Aortic smooth muscle cell (primary cell): ENCODE results near the gene VKORC1. TPM values are rescaled to one million over a fixed set of nuclear protein-coding genes. Genes with fewer than 3 reads are reported as not detected.

Experiments
- total RNA-seq: library from RNA; depleted of rRNA; stranded (reverse); fragments of >200 nt; gene quantifications from 2 replicates; pipeline ENCODE4 v1.2.3, GENCODE V29; 2014

VKORC1 gene
- 91.0 and 98.6 TPM in 2 replicates for total RNA-seq

GRCh38 chr16:31094424-31095120, at the start of gene VKORC1:
TSS of gene VKORC1 (minus strand) at chr16:31094797. CDS start at chr16:31094729, 68 bp downstream.

GRCh38 chr16:31135535-31136286, 41.1 kb upstream of the VKORC1 start, which contains the start of gene PRSS8:
TSS of gene PRSS8 (minus strand) at chr16:31135727. CDS start at chr16:31135498, 229 bp downstream.

GRCh38 chr16:31117384-31118222, 23.0 kb upstream of the VKORC1 start, which contains the start of gene KAT8:
TSS of gene KAT8 (plus strand) at chr16:31117664. CDS start at chr16:31117682, 18 bp downstream.

GRCh38 chr16:31108035-31108793, 13.6 kb upstream of the VKORC1 start, which contains the start of gene BCKDK:
TSS of gene BCKDK (plus strand) at chr16:31108386. CDS start at chr16:31109224, 838 bp downstream.

GRCh38 chr16:31088459-31089183, 6.0 kb downstream of the VKORC1 start, which contains the start of gene PRSS53:
TSS of gene PRSS53 (minus strand) at chr16:31088943. CDS start at chr16:31088809, 134 bp downstream.

GRCh38 chr16:31073970-31074813, 20.4 kb downstream of the VKORC1 start, which contains the start of the genes ZNF646 and ZNF668:
TSS of gene ZNF646 (plus strand) at chr16:31074422. CDS start at chr16:31076325, 1,903 bp downstream.
TSS of gene ZNF668 (minus strand) at chr16:31074240. CDS start at chr16:31064459, 9,781 bp downstream.

Other genes starting within 250 kb of the VKORC1 start
- gene BCL7C, start 200.7 kb downstream of the VKORC1 start, total RNA-seq, result 44.0 and 51.7 TPM in 2 replicates
- gene CTF1, start 198.2 kb downstream of the VKORC1 start, total RNA-seq, result 0.81 and 0.92 TPM in 2 replicates
- 12.9 and 13.2 TPM in 2 replicates for gene FBXL19, start 171.2 kb downstream of the VKORC1 start, total RNA-seq
- 31.3 and 38.6 TPM in 2 replicates for gene ORAI3, start 145.7 kb downstream of the VKORC1 start, total RNA-seq
- 1.7 and 3.4 TPM in 2 replicates for gene SETD1A, start 137.0 kb downstream of the VKORC1 start, total RNA-seq
- 25.8 and 27.6 TPM in 2 replicates for gene HSD3B7, start 109.6 kb downstream of the VKORC1 start, total RNA-seq
- gene STX1B, start 84.2 kb downstream of the VKORC1 start, total RNA-seq, result 0.25 and 0.40 TPM in 2 replicates
- gene STX4, start 61.2 kb downstream of the VKORC1 start, total RNA-seq, result 25.3 and 29.5 TPM in 2 replicates
- gene ZNF668, start 20.6 kb downstream of the VKORC1 start, total RNA-seq, result 7.5 and 9.6 TPM in 2 replicates
- 9.9 and 11.1 TPM in 2 replicates for gene ZNF646, start 20.4 kb downstream of the VKORC1 start, total RNA-seq
- 1.3 and 1.5 TPM in 2 replicates for gene PRSS53, start 5.9 kb downstream of the VKORC1 start, total RNA-seq
- 12.2 and 13.7 TPM in 2 replicates for gene BCKDK, start 13.6 kb upstream of the VKORC1 start, total RNA-seq
- gene KAT8, start 22.9 kb upstream of the VKORC1 start, total RNA-seq, result 36.3 and 38.7 TPM in 2 replicates
- not detected in 2 replicates for gene PRSS8, start 40.9 kb upstream of the VKORC1 start, total RNA-seq
- gene PRSS36, start 55.3 kb upstream of the VKORC1 start, total RNA-seq, result 0.53 and 0.62 TPM in 2 replicates
- gene FUS, start 85.3 kb upstream of the VKORC1 start, total RNA-seq, result 35.0 and 37.7 TPM in 2 replicates
- gene PYCARD, start 108.0 kb upstream of the VKORC1 start, total RNA-seq, result 37.1 and 42.5 TPM in 2 replicates
- not detected in 2 replicates for gene TRIM72, start 119.3 kb upstream of the VKORC1 start, total RNA-seq
- gene PYDC1, start 122.3 kb upstream of the VKORC1 start, total RNA-seq, result not detected in 2 replicates
- gene ITGAM, start 165.2 kb upstream of the VKORC1 start, total RNA-seq, result under 0.01 TPM in 1 of 2 replicates, not detected in the other